Lung (tissue), 12 donors: ENCODE results near the gene PARPBP. TPM values are rescaled to one million over a fixed set of nuclear protein-coding genes. Genes with fewer than 3 reads are reported as not detected.

Experiments
- ATAC-seq: fragments of 200-7000 bp; cut with Tn5 transposase; one replicate; pipeline ENCODE4 v1.9.1; 2020; ENCODE audit warnings: moderate number of reproducible peaks; ENCODE audit not compliant: insufficient read depth, low FRiP score
- DNase-seq, 3 donors: peaks; one replicate each; pipeline ENCODE4 v3.0.0-alpha.2; 2013 to 2017
- H3K27ac ChIP-seq, 2 donors: one replicate each; pipeline ENCODE4 v1.5.1; 2013; ENCODE audit warnings: mild to moderate bottlenecking in 2 of 2, moderate library complexity in 2 of 2, control low read depth in 1 of 2, inconsistent platforms in 1 of 2, low read depth in 1 of 2, low read length in 1 of 2
- H3K27me3 ChIP-seq, 3 donors: one replicate each; pipeline ENCODE4 v1.5.1; 2013; ENCODE audit warnings: low read length in 2 of 3; ENCODE audit not compliant: control insufficient read depth in 3 of 3, insufficient read depth in 3 of 3
- H3K36me3 ChIP-seq, 4 donors: one replicate each; pipeline ENCODE4 v1.5.1; 2013; ENCODE audit warnings: low read length in 4 of 4, mild to moderate bottlenecking in 1 of 4, moderate library complexity in 1 of 4; ENCODE audit not compliant: control insufficient read depth in 4 of 4, insufficient read depth in 4 of 4
- H3K4me1 ChIP-seq, 5 donors: one replicate each; pipeline ENCODE4 v1.5.1; 2013; ENCODE audit warnings: low read length in 5 of 5, mild to moderate bottlenecking in 2 of 5, moderate library complexity in 1 of 5; ENCODE audit not compliant: control insufficient read depth in 5 of 5, insufficient read depth in 5 of 5
- H3K4me3 ChIP-seq: one replicate; pipeline ENCODE4 v1.5.1; 2013; ENCODE audit warnings: mild to moderate bottlenecking, control low read depth, moderate library complexity
- H3K9ac ChIP-seq, 2 donors: one replicate each; pipeline ENCODE4 v1.5.1; 2013; ENCODE audit warnings: low read length in 2 of 2, control low read depth in 1 of 2; ENCODE audit not compliant: insufficient read depth in 1 of 2
- H3K9me3 ChIP-seq, 4 donors: one replicate each; pipeline ENCODE4 v1.5.1; 2013; ENCODE audit warnings: low read length in 3 of 4, mild to moderate bottlenecking in 1 of 4, moderate library complexity in 1 of 4; ENCODE audit not compliant: control insufficient read depth in 4 of 4, insufficient read depth in 3 of 4
- WGBS, 2 donors: extraction: QIAGEN DNeasy Blood & Tissue Kit; methylation state at CpG; one replicate each; pipeline ENCODE4 v1.1.7; 2013; 5-methylcytosine and 5-hydroxymethylcytosine counted together
- polyA plus RNA-seq, 2 donors: library from polyadenylated mRNA; stranded (reverse); fragments of 200-250 nt; gene quantifications; one replicate each; pipeline ENCODE4 v1.2.1, GENCODE V29; 2013
- total RNA-seq, 2 donors: library from RNA; depleted of rRNA in 1 of 2; stranded (reverse); fragments of >200 nt in 1 of 2; gene quantifications; one replicate each; pipeline ENCODE4 v1.2.1, GENCODE V29; 2014 to 2021
- TF ChIP-seq, protein P1 (sequence below): IDR thresholded peaks from 2 replicates; pipeline ENCODE4 v1.5.1; 2012; ENCODE audit warnings: mild to moderate bottlenecking; ENCODE audit errors: control extremely low read depth, extremely low read depth
- donor health status: control.
- donor health status: control.
- donor health status: Bipolar disorder and iron deficiency.
- donor health status: healthy.
- donor health status: DM: yes; HTN: yes; CAD: no.

PARPBP gene
- total and polyA plus RNA-seq, 4 donors, result 1.2 to 6.1 (median 1.6) TPM

DNA sequence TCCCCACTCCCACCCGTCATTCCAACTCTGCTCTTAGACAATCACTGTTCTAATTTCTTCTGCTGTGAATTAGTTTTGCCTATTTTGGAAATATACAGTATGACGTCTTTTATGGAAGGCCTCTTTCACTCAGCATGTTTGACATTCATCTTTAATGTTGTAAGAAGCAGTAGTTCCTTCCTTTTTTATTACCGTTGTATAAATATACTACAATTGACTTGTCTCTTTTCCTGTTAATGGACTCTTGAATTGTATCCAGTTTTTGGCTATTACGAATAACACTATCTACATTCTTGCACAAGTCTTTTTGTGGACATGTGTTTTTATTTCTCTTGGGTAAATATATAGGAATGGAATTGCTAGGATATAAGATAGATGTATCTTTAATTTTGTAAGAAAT, 82.6 kb downstream of the PARPBP start:
- 61 to 72% methylated on average over 4 of the region's 4 CpGs for WGBS, 2 donors

DNA sequence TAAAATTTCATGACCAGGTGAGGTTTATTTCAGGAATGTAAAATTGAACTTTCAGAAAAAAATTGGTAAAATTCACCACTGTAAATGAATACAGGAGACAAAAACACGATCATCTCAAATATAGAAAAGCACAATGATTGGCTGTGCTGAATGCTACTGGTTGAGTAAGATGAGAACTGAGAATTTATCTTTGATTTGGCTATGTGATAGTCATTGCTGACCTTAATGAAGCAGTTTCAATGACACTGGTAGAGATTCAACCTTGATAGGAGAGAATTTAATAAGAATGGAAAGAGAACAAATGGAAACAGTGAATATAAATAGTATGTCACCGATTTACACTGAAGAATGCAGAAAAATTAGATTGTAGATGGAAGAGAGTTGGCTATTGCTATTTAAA, 84.0 kb downstream of the PARPBP start:
- TF ChIP-seq, protein P1, sequence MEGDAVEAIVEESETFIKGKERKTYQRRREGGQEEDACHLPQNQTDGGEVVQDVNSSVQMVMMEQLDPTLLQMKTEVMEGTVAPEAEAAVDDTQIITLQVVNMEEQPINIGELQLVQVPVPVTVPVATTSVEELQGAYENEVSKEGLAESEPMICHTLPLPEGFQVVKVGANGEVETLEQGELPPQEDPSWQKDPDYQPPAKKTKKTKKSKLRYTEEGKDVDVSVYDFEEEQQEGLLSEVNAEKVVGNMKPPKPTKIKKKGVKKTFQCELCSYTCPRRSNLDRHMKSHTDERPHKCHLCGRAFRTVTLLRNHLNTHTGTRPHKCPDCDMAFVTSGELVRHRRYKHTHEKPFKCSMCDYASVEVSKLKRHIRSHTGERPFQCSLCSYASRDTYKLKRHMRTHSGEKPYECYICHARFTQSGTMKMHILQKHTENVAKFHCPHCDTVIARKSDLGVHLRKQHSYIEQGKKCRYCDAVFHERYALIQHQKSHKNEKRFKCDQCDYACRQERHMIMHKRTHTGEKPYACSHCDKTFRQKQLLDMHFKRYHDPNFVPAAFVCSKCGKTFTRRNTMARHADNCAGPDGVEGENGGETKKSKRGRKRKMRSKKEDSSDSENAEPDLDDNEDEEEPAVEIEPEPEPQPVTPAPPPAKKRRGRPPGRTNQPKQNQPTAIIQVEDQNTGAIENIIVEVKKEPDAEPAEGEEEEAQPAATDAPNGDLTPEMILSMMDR, result no peak
- ATAC-seq (no peak), DNase-seq (no peak)
- Histone ChIP-seq H3K27ac (no peak overlapping the region), H3K36me3 (no peaks in the 10 kb centered on the region), H3K4me1 (no peaks in the 10 kb centered on the region), H3K9ac (no peak overlapping the region), H3K27me3 (no peaks in the 10 kb centered on the region), H3K4me3 (no peak overlapping the region), H3K9me3 (peaks cover 0 to 5% (median 3%) of the 10 kb centered on the region in 4 donors)
- 93 to 99% methylated on average over 2 of the region's 2 CpGs for WGBS, 2 donors

More for the DNA sequence above, 82.6 kb downstream of the PARPBP start:
- DNase-seq (no peak), ATAC-seq (no peak)
- TF ChIP-seq, protein P1, result no peak
- Histone ChIP-seq H3K36me3 (no peaks in the 10 kb centered on the region), H3K27me3 (no peaks in the 10 kb centered on the region), H3K9ac (no peak overlapping the region), H3K9me3 (peaks cover 0 to 4% (median 0%) of the 10 kb centered on the region in 4 donors), H3K4me1 (no peaks in the 10 kb centered on the region), H3K27ac (no peak overlapping the region), H3K4me3 (no peak overlapping the region)

DNA sequence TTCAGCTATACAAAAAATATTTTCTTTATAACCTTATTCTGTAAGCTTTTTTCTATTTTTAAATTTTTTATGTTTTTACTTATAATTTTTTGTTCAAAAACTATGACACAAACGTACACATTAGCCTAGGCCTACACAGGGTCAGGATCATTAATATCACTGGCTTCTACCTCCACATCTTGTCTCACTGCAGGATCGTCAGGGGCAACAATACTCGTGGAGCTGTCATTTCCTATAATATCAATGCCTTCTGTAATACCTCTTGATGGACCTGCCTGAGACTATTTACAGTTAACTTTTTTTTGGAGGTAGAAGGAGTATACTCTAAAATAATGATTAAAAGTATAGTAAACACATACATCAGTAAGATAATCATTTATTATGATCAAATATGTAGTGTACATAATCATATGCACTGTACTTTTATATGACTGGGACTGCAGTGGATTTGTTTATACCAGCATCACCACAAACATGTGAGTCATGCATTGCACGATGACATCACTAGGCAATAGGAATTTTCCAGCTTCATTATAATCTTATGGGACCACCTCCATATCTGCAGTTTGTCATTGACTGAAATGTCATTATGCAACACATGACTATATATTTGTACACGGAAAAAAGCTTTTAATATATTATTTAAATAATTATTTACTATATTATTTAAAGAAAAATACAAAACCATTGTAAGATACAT, 96.2 kb downstream of the PARPBP start:
- Histone ChIP-seq H3K9me3 (no peaks in the 10 kb centered on the region), H3K27ac (no peak overlapping the region), H3K4me3 (no peak overlapping the region), H3K9ac (no peak overlapping the region), H3K36me3 (no peaks in the 10 kb centered on the region), H3K27me3 (no peaks in the 10 kb centered on the region), H3K4me1 (no peaks in the 10 kb centered on the region)
- DNase-seq (no peak), ATAC-seq (no peak)
- 85 to 88% methylated on average over 5 of the region's 5 CpGs for WGBS, 2 donors
- TF ChIP-seq, protein P1, result no peak

DNA sequence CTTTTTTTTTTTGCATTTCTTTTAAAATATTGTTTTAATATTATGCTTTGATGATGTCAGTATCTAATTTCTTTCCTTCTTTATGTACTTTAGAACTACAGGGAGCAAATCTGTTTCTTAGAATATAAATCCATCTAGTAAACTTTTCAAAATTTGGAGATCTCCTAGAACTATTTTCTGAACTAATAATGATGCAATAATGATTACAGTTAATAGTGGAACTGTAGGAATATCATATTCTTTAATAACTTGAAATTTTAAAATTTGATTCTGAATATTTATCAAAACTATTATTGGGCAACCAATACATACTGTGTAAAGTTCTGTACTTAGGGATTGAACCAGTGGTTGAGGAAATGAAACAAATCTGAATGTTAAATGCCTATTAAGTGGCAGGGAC, 100.8 kb downstream of the PARPBP start:
- Histone ChIP-seq H3K27ac (no peak overlapping the region), H3K27me3 (no peaks in the 10 kb centered on the region), H3K4me3 (no peak overlapping the region), H3K4me1 (no peaks in the 10 kb centered on the region), H3K36me3 (no peaks in the 10 kb centered on the region), H3K9me3 (no peaks in the 10 kb centered on the region), H3K9ac (no peak overlapping the region)
- ATAC-seq, result no peak
- DNase-seq, result no peak
- TF ChIP-seq, protein P1, result no peak
